Stimulated activated memory B cell treated with anti-CD40 and anti-IgM and Interleukin-4, amounts not matched to agents 10 μg/mL and 1 μg/mL and 100 μg/mL, for 72 hours (primary cell): ENCODE measurements around the gene VPS13D.

ENCODE experiments used
- ATAC-seq: fragments of 150-1000 bp; cut with Tn5 transposase; 2 replicates; pipeline ENCODE4 v1.10.0; 2021
- H3K27ac Mint-ChIP-seq: one replicate; pipeline ENCODE4 v1.8.0; 2022; ENCODE audit warnings: mild to moderate bottlenecking, mixed read lengths
- H3K27me3 Mint-ChIP-seq: one replicate; pipeline ENCODE4 v1.8.0; 2022; ENCODE audit warnings: mixed read lengths
- H3K36me3 Mint-ChIP-seq: one replicate; pipeline ENCODE4 v1.8.0; 2022; ENCODE audit warnings: mixed read lengths
- H3K4me1 Mint-ChIP-seq: one replicate; pipeline ENCODE4 v1.8.0; 2022; ENCODE audit warnings: mixed read lengths
- H3K4me3 Mint-ChIP-seq: one replicate; pipeline ENCODE4 v1.8.0; 2022; ENCODE audit warnings: mild to moderate bottlenecking, moderate library complexity, mixed read lengths
- H3K9me3 Mint-ChIP-seq: one replicate; pipeline ENCODE4 v1.8.0; 2022; ENCODE audit warnings: mixed read lengths

Gene VPS13D

GRCh38 chr1:12472156-12472797 is 242.4 kb downstream of the VPS13D start:
- no peaks in the 10 kb centered on the region for H3K27me3 Mint-ChIP-seq
- ATAC-seq: no peak
- peak overlapping the region; percentile 42 for H3K4me3 Mint-ChIP-seq
- H3K4me1 Mint-ChIP-seq: peaks cover 51% of the 10 kb centered on the region
- H3K36me3 Mint-ChIP-seq: peaks cover 31% of the 10 kb centered on the region
- no peaks in the 10 kb centered on the region for H3K9me3 Mint-ChIP-seq
- H3K27ac Mint-ChIP-seq: peak overlapping the region; percentile 95

- Mint-ChIP-seq H3K36me3 (peaks cover 34% of the 10 kb centered on the region), H3K27ac (peak overlapping the region; percentile 95), H3K4me3 (peak overlapping the region; percentile 39), H3K4me1 (peaks cover 51% of the 10 kb centered on the region), H3K9me3 (no peaks in the 10 kb centered on the region), H3K27me3 (no peaks in the 10 kb centered on the region)
- peak; percentile 89 for ATAC-seq
Observed at GRCh38 chr1:12472798-12473551, 243.1 kb downstream of the VPS13D start.

GRCh38 chr1:12473596-12474362 is 243.9 kb downstream of the VPS13D start:
- peak overlapping the region; percentile 39 for H3K4me3 Mint-ChIP-seq
- peaks cover 56% of the 10 kb centered on the region for H3K4me1 Mint-ChIP-seq
- H3K27ac Mint-ChIP-seq: peak overlapping the region; percentile 95
- no peaks in the 10 kb centered on the region for H3K27me3 Mint-ChIP-seq
- H3K9me3 Mint-ChIP-seq: no peaks in the 10 kb centered on the region
- no peak for ATAC-seq
- H3K36me3 Mint-ChIP-seq: peaks cover 32% of the 10 kb centered on the region

- Mint-ChIP-seq H3K27me3 (no peaks in the 10 kb centered on the region), H3K36me3 (peaks cover 41% of the 10 kb centered on the region), H3K9me3 (no peaks in the 10 kb centered on the region), H3K27ac (no peak overlapping the region), H3K4me3 (no peak overlapping the region), H3K4me1 (peaks cover 60% of the 10 kb centered on the region)
- ATAC-seq: no peak
Observed at GRCh38 chr1:12475101-12475500, 245.3 kb downstream of the VPS13D start.

- H3K4me3 Mint-ChIP-seq: no peak overlapping the region
- no peaks in the 10 kb centered on the region for H3K27me3 Mint-ChIP-seq
- no peaks in the 10 kb centered on the region for H3K9me3 Mint-ChIP-seq
- H3K4me1 Mint-ChIP-seq: peaks cover 60% of the 10 kb centered on the region
- peaks cover 44% of the 10 kb centered on the region for H3K36me3 Mint-ChIP-seq
- no peak for ATAC-seq
- H3K27ac Mint-ChIP-seq: no peak overlapping the region
Observed at GRCh38 chr1:12475530-12475934, 245.7 kb downstream of the VPS13D start.

GRCh38 chr1:12475947-12476346 is 246.1 kb downstream of the VPS13D start:
- H3K36me3 Mint-ChIP-seq: peaks cover 44% of the 10 kb centered on the region
- H3K4me3 Mint-ChIP-seq: no peak overlapping the region

GRCh38 chr1:12477314-12477713 is 247.5 kb downstream of the VPS13D start:
- Mint-ChIP-seq H3K36me3 (peaks cover 41% of the 10 kb centered on the region), H3K4me3 (no peak overlapping the region), H3K9me3 (no peaks in the 10 kb centered on the region), H3K27ac (peak overlapping the region; percentile 68), H3K4me1 (peaks cover 59% of the 10 kb centered on the region), H3K27me3 (no peaks in the 10 kb centered on the region)
- no peak for ATAC-seq

More at GRCh38 chr1:12475947-12476346, 246.1 kb downstream of the VPS13D start:
- H3K9me3 Mint-ChIP-seq: no peaks in the 10 kb centered on the region
- no peak for ATAC-seq
- H3K27ac Mint-ChIP-seq: peak overlapping the region; percentile 68
- H3K4me1 Mint-ChIP-seq: peaks cover 64% of the 10 kb centered on the region
- no peaks in the 10 kb centered on the region for H3K27me3 Mint-ChIP-seq

- H3K9me3 Mint-ChIP-seq: no peaks in the 10 kb centered on the region
- H3K4me3 Mint-ChIP-seq: no peak overlapping the region
- H3K36me3 Mint-ChIP-seq: peaks cover 38% of the 10 kb centered on the region
- no peak for ATAC-seq
- H3K27ac Mint-ChIP-seq: peak overlapping the region; percentile 68
- H3K27me3 Mint-ChIP-seq: no peaks in the 10 kb centered on the region
- H3K4me1 Mint-ChIP-seq: peaks cover 51% of the 10 kb centered on the region
Observed at GRCh38 chr1:12477936-12478611, 248.2 kb downstream of the VPS13D start.

GRCh38 chr1:12478612-12478985 is 248.8 kb downstream of the VPS13D start:
- H3K36me3 Mint-ChIP-seq: peaks cover 43% of the 10 kb centered on the region
- H3K4me1 Mint-ChIP-seq: peaks cover 46% of the 10 kb centered on the region
- H3K9me3 Mint-ChIP-seq: no peaks in the 10 kb centered on the region
- no peaks in the 10 kb centered on the region for H3K27me3 Mint-ChIP-seq
- ATAC-seq: no peak
- H3K27ac Mint-ChIP-seq: peak overlapping the region; percentile 68
- H3K4me3 Mint-ChIP-seq: no peak overlapping the region

GRCh38 chr1:12479311-12479710 is 249.5 kb downstream of the VPS13D start:
- Mint-ChIP-seq H3K4me3 (no peak overlapping the region), H3K36me3 (peaks cover 49% of the 10 kb centered on the region), H3K27ac (peak overlapping the region; percentile 68), H3K9me3 (no peaks in the 10 kb centered on the region), H3K4me1 (peaks cover 44% of the 10 kb centered on the region), H3K27me3 (no peaks in the 10 kb centered on the region)
- no peak for ATAC-seq

- Mint-ChIP-seq H3K4me3 (no peak overlapping the region), H3K36me3 (peaks cover 56% of the 10 kb centered on the region), H3K4me1 (peaks cover 44% of the 10 kb centered on the region), H3K9me3 (no peaks in the 10 kb centered on the region), H3K27me3 (no peaks in the 10 kb centered on the region), H3K27ac (no peak overlapping the region)
- no peak for ATAC-seq
Observed at GRCh38 chr1:12480041-12480440, 250.2 kb downstream of the VPS13D start.

GRCh38 chr1:12480748-12481362 is 251.0 kb downstream of the VPS13D start:
- ATAC-seq: peak; percentile 59
- Mint-ChIP-seq H3K9me3 (no peaks in the 10 kb centered on the region), H3K36me3 (peaks cover 63% of the 10 kb centered on the region), H3K27me3 (no peaks in the 10 kb centered on the region), H3K4me3 (no peak overlapping the region), H3K4me1 (peaks cover 45% of the 10 kb centered on the region), H3K27ac (peak overlapping the region; percentile 74)

- peaks cover 66% of the 10 kb centered on the region for H3K36me3 Mint-ChIP-seq
- peaks cover 45% of the 10 kb centered on the region for H3K4me1 Mint-ChIP-seq
- ATAC-seq: no peak
- H3K27me3 Mint-ChIP-seq: no peaks in the 10 kb centered on the region
- no peak overlapping the region for H3K27ac Mint-ChIP-seq
- no peak overlapping the region for H3K4me3 Mint-ChIP-seq
- H3K9me3 Mint-ChIP-seq: no peaks in the 10 kb centered on the region
Observed at GRCh38 chr1:12481928-12482327, 252.1 kb downstream of the VPS13D start.

- H3K4me1 Mint-ChIP-seq: peaks cover 36% of the 10 kb centered on the region
- no peaks in the 10 kb centered on the region for H3K27me3 Mint-ChIP-seq
- H3K4me3 Mint-ChIP-seq: no peak overlapping the region
- no peak overlapping the region for H3K27ac Mint-ChIP-seq
- H3K36me3 Mint-ChIP-seq: peaks cover 56% of the 10 kb centered on the region
- no peaks in the 10 kb centered on the region for H3K9me3 Mint-ChIP-seq
- ATAC-seq: no peak
Observed at GRCh38 chr1:12482988-12483387, 253.2 kb downstream of the VPS13D start.
